ENCODE measurements around the gene PLEKHD1. TPM values are rescaled to one million over a fixed set of nuclear protein-coding genes. Genes with fewer than 3 reads are reported as not detected.

The PLEKHD1 gene
- total RNA-seq, 1 experiment from 2014 or later: 1.0 TPM

DNA sequence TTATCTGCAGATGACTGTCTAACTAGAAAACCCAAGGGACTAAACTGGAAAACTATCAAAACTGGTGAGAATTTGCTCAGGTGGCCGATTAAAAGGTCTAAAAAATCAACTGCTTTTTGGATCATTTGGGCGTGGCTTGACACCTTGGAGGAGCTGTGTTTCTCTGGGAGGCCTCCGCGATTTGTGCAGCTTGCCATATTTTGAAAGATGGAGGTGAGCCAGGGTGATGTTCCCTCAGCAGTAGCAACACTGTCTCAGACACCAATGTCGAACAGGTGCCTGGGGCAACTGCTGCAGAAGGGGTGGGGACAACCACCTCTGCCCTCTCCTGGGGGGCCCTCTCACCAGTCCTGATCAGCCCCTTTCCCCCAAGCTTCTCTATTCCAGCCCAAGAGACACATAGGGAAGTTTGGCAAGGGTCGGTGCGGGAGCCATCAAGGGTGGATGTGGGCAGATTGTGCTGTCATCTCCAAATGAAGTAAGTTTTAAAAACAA lies 86.4 kb downstream of the PLEKHD1 start:
- TF ChIP-seq ZNF423 (CRISPR knock-in tag; IDR thresholded peaks at IDR 0.05) (no peak), FOXP1 (CRISPR knock-in tag; IDR thresholded peaks at IDR 0.05; ENCODE audit: borderline replicate concordance) (no peak), ZNF232 (CRISPR knock-in tag; IDR thresholded peaks at IDR 0.05) (no peak), ZNF138 (CRISPR knock-in tag; conservative IDR thresholded peaks at IDR 0.05) (no peak), RORB (CRISPR knock-in tag; IDR thresholded peaks at IDR 0.05) (no peak), FOXJ3 (CRISPR knock-in tag; IDR thresholded peaks at IDR 0.05; ENCODE audit: borderline replicate concordance) (no peak), MYBL2 (CRISPR knock-in tag; IDR thresholded peaks at IDR 0.05) (no peak), JAZF1 (CRISPR knock-in tag; IDR thresholded peaks at IDR 0.05) (no peak), FOXK1 (CRISPR knock-in tag; IDR thresholded peaks at IDR 0.05) (no peak), ATF1 (CRISPR knock-in tag; IDR thresholded peaks at IDR 0.05) (no peak), SOX15 (CRISPR knock-in tag; IDR thresholded peaks at IDR 0.05) (no peak), ZNF263 (CRISPR knock-in tag; IDR thresholded peaks at IDR 0.05; ENCODE audit: low read depth) (no peak), SMAD4 (CRISPR knock-in tag; IDR thresholded peaks at IDR 0.05) (no peak), OVOL2 (CRISPR knock-in tag; IDR thresholded peaks at IDR 0.05; ENCODE audit: borderline replicate concordance) (no peak), SMAD3 (CRISPR knock-in tag; IDR thresholded peaks at IDR 0.05; ENCODE audit: borderline replicate concordance) (no peak), ZNF121 (CRISPR knock-in tag; IDR thresholded peaks at IDR 0.05) (no peak)
- TF ChIP-seq, protein P1, sequence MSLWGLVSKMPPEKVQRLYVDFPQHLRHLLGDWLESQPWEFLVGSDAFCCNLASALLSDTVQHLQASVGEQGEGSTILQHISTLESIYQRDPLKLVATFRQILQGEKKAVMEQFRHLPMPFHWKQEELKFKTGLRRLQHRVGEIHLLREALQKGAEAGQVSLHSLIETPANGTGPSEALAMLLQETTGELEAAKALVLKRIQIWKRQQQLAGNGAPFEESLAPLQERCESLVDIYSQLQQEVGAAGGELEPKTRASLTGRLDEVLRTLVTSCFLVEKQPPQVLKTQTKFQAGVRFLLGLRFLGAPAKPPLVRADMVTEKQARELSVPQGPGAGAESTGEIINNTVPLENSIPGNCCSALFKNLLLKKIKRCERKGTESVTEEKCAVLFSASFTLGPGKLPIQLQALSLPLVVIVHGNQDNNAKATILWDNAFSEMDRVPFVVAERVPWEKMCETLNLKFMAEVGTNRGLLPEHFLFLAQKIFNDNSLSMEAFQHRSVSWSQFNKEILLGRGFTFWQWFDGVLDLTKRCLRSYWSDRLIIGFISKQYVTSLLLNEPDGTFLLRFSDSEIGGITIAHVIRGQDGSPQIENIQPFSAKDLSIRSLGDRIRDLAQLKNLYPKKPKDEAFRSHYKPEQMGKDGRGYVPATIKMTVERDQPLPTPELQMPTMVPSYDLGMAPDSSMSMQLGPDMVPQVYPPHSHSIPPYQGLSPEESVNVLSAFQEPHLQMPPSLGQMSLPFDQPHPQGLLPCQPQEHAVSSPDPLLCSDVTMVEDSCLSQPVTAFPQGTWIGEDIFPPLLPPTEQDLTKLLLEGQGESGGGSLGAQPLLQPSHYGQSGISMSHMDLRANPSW (CRISPR knock-in tag; conservative IDR thresholded peaks at IDR 0.05; ENCODE audit: low read depth): no peak
- TF ChIP-seq, protein P2, sequence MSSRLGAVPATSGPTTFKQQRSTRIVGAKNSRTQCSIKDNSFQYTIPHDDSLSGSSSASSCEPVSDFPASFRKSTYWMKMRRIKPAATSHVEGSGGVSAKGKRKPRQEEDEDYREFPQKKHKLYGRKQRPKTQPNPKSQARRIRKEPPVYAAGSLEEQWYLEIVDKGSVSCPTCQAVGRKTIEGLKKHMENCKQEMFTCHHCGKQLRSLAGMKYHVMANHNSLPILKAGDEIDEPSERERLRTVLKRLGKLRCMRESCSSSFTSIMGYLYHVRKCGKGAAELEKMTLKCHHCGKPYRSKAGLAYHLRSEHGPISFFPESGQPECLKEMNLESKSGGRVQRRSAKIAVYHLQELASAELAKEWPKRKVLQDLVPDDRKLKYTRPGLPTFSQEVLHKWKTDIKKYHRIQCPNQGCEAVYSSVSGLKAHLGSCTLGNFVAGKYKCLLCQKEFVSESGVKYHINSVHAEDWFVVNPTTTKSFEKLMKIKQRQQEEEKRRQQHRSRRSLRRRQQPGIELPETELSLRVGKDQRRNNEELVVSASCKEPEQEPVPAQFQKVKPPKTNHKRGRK (CRISPR knock-in tag; IDR thresholded peaks at IDR 0.05; ENCODE audit: borderline replicate concordance): no peak
- TF ChIP-seq, protein P3, sequence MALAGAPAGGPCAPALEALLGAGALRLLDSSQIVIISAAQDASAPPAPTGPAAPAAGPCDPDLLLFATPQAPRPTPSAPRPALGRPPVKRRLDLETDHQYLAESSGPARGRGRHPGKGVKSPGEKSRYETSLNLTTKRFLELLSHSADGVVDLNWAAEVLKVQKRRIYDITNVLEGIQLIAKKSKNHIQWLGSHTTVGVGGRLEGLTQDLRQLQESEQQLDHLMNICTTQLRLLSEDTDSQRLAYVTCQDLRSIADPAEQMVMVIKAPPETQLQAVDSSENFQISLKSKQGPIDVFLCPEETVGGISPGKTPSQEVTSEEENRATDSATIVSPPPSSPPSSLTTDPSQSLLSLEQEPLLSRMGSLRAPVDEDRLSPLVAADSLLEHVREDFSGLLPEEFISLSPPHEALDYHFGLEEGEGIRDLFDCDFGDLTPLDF (CRISPR knock-in tag; IDR thresholded peaks at IDR 0.05): no peak
- TF ChIP-seq, protein P4, sequence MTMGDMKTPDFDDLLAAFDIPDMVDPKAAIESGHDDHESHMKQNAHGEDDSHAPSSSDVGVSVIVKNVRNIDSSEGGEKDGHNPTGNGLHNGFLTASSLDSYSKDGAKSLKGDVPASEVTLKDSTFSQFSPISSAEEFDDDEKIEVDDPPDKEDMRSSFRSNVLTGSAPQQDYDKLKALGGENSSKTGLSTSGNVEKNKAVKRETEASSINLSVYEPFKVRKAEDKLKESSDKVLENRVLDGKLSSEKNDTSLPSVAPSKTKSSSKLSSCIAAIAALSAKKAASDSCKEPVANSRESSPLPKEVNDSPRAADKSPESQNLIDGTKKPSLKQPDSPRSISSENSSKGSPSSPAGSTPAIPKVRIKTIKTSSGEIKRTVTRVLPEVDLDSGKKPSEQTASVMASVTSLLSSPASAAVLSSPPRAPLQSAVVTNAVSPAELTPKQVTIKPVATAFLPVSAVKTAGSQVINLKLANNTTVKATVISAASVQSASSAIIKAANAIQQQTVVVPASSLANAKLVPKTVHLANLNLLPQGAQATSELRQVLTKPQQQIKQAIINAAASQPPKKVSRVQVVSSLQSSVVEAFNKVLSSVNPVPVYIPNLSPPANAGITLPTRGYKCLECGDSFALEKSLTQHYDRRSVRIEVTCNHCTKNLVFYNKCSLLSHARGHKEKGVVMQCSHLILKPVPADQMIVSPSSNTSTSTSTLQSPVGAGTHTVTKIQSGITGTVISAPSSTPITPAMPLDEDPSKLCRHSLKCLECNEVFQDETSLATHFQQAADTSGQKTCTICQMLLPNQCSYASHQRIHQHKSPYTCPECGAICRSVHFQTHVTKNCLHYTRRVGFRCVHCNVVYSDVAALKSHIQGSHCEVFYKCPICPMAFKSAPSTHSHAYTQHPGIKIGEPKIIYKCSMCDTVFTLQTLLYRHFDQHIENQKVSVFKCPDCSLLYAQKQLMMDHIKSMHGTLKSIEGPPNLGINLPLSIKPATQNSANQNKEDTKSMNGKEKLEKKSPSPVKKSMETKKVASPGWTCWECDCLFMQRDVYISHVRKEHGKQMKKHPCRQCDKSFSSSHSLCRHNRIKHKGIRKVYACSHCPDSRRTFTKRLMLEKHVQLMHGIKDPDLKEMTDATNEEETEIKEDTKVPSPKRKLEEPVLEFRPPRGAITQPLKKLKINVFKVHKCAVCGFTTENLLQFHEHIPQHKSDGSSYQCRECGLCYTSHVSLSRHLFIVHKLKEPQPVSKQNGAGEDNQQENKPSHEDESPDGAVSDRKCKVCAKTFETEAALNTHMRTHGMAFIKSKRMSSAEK (CRISPR knock-in tag; IDR thresholded peaks at IDR 0.05; ENCODE audit: borderline replicate concordance): no peak
- no peak for DNase-seq (ENCODE audit: low spot score)
- no peaks in the 10 kb centered on the region for H3K9me3 Mint-ChIP-seq
- no peak overlapping the region for H3K4me3 Mint-ChIP-seq
- no peak overlapping the region for H3K27ac Mint-ChIP-seq
- ATAC-seq: no peak
- no peaks in the 10 kb centered on the region for H3K4me1 Mint-ChIP-seq
- POLR2A ChIA-PET: interaction anchor here (1.2 kb wide), 1 partner anchor 35 kb away, joined by 3 read pairs; no protein-coding TSS in a partner anchor
- H3K27me3 Mint-ChIP-seq (ENCODE audit: low read depth): peaks cover 83% of the 10 kb centered on the region
- H3K36me3 Mint-ChIP-seq: peaks cover 2% of the 10 kb centered on the region; the same call in 1 of the 2 replicates
- CTCF ChIA-PET: interaction anchor here (1.5 to 5.9 kb wide), 8 partner anchors 9 to 156 kb away, joined by 5 to 130 read pairs (median 8); no protein-coding TSS in a partner anchor
